NCI-H1436 (cell line): Measurements from ENCODE around the gene DNAJB11.
"Not testable (repeated sequence)": the region's sequence is repeated elsewhere in the genome, so short reads cannot be mapped to it uniquely, and the experiment has no call there.

Experiments used
- DNase-seq: peaks from one replicate; lab custom pipeline; 2025; lab: John Stamatoyannopoulos, UW

Gene DNAJB11

GRCh38 chr3:186618318-186618938 lies 47.9 kb downstream of the DNAJB11 start:
- no peak for DNase-seq

DNA sequence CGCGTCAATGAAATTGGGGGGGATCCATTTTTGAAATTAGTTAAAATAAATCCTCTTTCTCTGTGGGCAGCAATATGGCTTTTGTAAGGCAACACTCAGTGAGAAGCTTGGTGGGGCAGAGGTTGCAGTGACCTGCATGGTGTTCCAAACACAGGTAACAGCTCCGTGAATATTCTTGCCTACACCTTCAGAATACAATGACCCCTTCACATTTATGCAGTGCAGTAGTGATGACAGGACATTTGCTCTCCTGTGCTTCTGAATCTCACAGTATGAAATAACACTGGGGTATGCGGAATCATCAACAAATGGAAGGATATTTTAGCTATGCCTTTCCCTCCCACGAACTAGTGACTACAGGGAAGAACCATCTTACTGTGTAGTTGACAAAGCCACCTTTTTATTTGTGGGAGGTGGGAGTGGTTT lies 49.3 kb downstream of the DNAJB11 start:
- DNase-seq, result no peak

GRCh38 chr3:186620213-186621092 lies 49.9 kb downstream of the DNAJB11 start:
- DNase-seq, result no peak

- DNase-seq, result no peak
These were observed 51.6 kb downstream of the DNAJB11 start for GRCh38 chr3:186621894-186622650.

GRCh38 chr3:186622651-186623310 lies 52.3 kb downstream of the DNAJB11 start:
- no peak for DNase-seq

GRCh38 chr3:186624598-186624997 lies 54.1 kb downstream of the DNAJB11 start:
- DNase-seq, result no peak

GRCh38 chr3:186625600-186626042 lies 55.1 kb downstream of the DNAJB11 start:
- DNase-seq, result no peak

- DNase-seq, result no peak
These were observed 55.8 kb downstream of the DNAJB11 start for GRCh38 chr3:186626254-186626847.

- no peak for DNase-seq
These were observed 57.4 kb downstream of the DNAJB11 start for GRCh38 chr3:186627852-186628414.

- DNase-seq, result no peak
These were observed 58.2 kb downstream of the DNAJB11 start for GRCh38 chr3:186628756-186629155.

GRCh38 chr3:186630950-186631641 lies 60.6 kb downstream of the DNAJB11 start:
- DNase-seq, result no peak

DNA sequence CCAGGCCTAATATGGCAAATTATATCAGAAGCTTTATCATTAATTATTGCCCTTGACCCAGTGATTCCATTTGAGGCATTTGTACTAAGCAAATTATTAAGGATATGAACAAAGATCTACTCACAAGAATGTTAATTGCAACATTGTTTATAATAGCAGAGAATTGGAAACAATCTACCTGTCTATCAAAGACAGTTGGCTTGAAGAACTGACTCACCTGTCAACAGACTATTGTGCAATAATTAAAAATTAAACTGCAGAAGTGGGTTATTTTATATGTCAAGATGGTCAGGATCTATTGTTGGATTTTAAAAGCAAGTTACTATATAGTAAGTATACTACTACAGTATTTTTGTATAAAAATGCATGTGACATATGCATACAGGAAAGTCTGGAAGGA lies 63.0 kb downstream of the DNAJB11 start:
- DNase-seq, result no peak

DNA sequence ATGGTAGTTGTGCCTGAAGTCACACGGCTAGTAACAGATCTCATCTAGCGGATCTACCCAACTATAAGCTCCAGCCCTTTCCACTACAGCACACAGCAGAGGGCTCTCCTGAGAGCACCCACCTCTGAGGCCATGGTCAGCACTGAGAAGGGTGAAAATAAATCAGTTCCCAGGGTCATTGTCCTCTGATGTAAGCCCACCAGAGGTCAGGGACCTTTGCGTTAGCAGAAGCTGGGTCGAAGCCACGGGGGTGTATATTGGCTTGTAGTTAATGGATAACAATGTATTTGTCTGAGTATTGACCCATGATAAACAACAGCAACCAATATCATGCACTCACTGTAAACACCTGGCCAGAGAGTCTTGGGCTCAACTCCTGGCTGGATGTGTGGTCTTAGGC lies 63.7 kb downstream of the DNAJB11 start:
- not testable (repeated sequence) for DNase-seq
